A172 (cell line): ENCODE measurements around the gene DOCK10. TPM values are rescaled to one million over a fixed set of nuclear protein-coding genes. Genes with fewer than 3 reads are reported as not detected.
A peak's percentile ranks its signal among the peaks of the same experiment; 100 is the strongest.

ENCODE experiments used
- DNase-seq: peaks from one replicate; pipeline ENCODE4 v3.0.0-alpha.2; 2015; ENCODE audit warnings: low spot score
- total RNA-seq: library from RNA; depleted of rRNA; stranded (reverse); fragments of >200 nt; shearing (Covaris generic); gene quantifications from 2 replicates; pipeline ENCODE4 v1.2.3, GENCODE V29; 2014

The DOCK10 gene
- total RNA-seq, 1 experiment from 2014 or later, result 37.5 TPM

GRCh38 chr2:224883172-224883516 lies 159.1 kb downstream of the DOCK10 start:
- no peak for DNase-seq

- DNase-seq, result peak; percentile 75
Measured at GRCh38 chr2:224882291-224883171, 159.7 kb downstream of the DOCK10 start.

- DNase-seq, result no peak
Measured at GRCh38 chr2:224881846-224882245, 160.4 kb downstream of the DOCK10 start.

- no peak for DNase-seq
Measured at GRCh38 chr2:224876522-224876921, 165.7 kb downstream of the DOCK10 start.

- no peak for DNase-seq
Measured at GRCh38 chr2:224875841-224876240, 166.4 kb downstream of the DOCK10 start.

GRCh38 chr2:224875153-224875552 lies 167.1 kb downstream of the DOCK10 start:
- no peak for DNase-seq

- no peak for DNase-seq
Measured at GRCh38 chr2:224871813-224872212, 170.5 kb downstream of the DOCK10 start.

- no peak for DNase-seq
Measured at GRCh38 chr2:224870341-224870740, 171.9 kb downstream of the DOCK10 start.

- DNase-seq, result peak; percentile 53
Measured at GRCh38 chr2:224869601-224870233, 172.6 kb downstream of the DOCK10 start.

GRCh38 chr2:224865016-224865415 lies 177.3 kb downstream of the DOCK10 start:
- DNase-seq, result no peak

GRCh38 chr2:224861266-224861665 lies 181.0 kb downstream of the DOCK10 start:
- no peak for DNase-seq

GRCh38 chr2:224860786-224861185 lies 181.5 kb downstream of the DOCK10 start:
- DNase-seq, result no peak

GRCh38 chr2:224851811-224852210 lies 190.5 kb downstream of the DOCK10 start:
- no peak for DNase-seq

- DNase-seq, result peak; percentile 6
Measured at GRCh38 chr2:224850081-224850480, 192.2 kb downstream of the DOCK10 start.

GRCh38 chr2:224849264-224849663 lies 193.0 kb downstream of the DOCK10 start:
- DNase-seq, result no peak

- peak; percentile 88 for DNase-seq
Measured at GRCh38 chr2:224847961-224848850, 194.1 kb downstream of the DOCK10 start.

GRCh38 chr2:224847381-224847780 lies 194.9 kb downstream of the DOCK10 start:
- DNase-seq, result no peak

GRCh38 chr2:224846686-224847085 lies 195.6 kb downstream of the DOCK10 start:
- no peak for DNase-seq

- DNase-seq, result no peak
Measured at GRCh38 chr2:224846161-224846560, 196.1 kb downstream of the DOCK10 start.

GRCh38 chr2:224843141-224843540 lies 199.1 kb downstream of the DOCK10 start:
- no peak for DNase-seq

- DNase-seq, result no peak
Measured at GRCh38 chr2:224841910-224842309, 200.4 kb downstream of the DOCK10 start.

- no peak for DNase-seq
Measured at GRCh38 chr2:224838335-224838734, 203.9 kb downstream of the DOCK10 start.
